Neuron (in vitro differentiated cells): ENCODE measurements around the gene UGT1A9.
"Not testable (repeated sequence)": the region's sequence is repeated elsewhere in the genome, so short reads cannot be mapped to it uniquely, and the experiment has no call there.

Experiments
- H2AFZ ChIP-seq: one replicate; pipeline ENCODE4 v1.6.1; 2013; ENCODE audit warnings: low read depth, mild to moderate bottlenecking, inconsistent platforms, low read length, moderate library complexity
- H3K27me3 ChIP-seq: one replicate; pipeline ENCODE4 v1.6.1; 2013; ENCODE audit warnings: low read length; ENCODE audit not compliant: insufficient read depth
- H3K36me3 ChIP-seq: one replicate; pipeline ENCODE4 v1.6.1; 2013; ENCODE audit warnings: low read length; ENCODE audit not compliant: insufficient read depth
- H3K4me1 ChIP-seq: one replicate; pipeline ENCODE4 v1.6.1; 2013; ENCODE audit warnings: low read length; ENCODE audit not compliant: insufficient read depth
- H3K4me3 ChIP-seq: 2 replicates; pipeline ENCODE4 v1.5.1; 2013; ENCODE audit warnings: mild to moderate bottlenecking, low read length, moderate library complexity
- H3K9me3 ChIP-seq: one replicate; pipeline ENCODE4 v1.6.1; 2013; ENCODE audit warnings: low read length

The UGT1A9 gene

DNA sequence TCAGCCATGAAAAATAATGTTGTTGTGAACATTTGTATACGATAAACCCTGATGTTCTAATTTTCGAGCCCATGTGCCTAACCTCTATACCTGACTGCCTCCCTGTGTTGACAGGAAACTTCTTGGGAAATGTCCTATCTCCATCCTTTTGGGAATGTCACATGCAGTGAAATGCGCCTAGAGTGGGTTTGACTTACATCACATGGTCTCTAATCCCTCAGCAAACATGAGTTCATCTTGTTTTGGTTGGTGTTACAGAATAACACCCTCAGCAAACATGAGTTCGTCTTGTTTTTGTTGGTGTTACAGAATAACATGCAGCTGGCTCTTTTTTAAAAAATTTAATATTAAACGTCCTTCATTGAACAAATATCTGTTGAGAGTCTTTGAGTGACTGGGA, 16.6 kb downstream of the UGT1A9 start:
- H3K4me1 ChIP-seq: no peaks in the 10 kb centered on the region

DNA sequence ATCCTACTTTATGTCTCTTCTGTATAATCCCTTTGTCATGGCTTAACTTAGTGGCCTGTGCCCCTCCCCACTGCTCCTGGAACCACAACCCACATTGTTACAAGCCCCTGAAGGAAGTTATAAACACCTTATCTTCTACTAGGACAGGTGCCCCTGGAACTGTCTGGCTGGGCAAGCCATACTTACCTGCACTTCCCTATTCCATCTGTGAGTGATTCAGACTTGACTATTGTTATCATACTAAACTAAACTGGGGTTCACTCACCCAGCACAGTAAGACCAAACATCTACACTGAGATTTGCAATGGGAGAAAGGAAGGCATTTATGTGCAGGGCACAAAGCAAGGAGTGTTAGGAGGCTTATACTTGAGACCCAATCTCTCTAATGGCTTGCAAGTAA, 17.3 kb downstream of the UGT1A9 start:
- Histone ChIP-seq H3K4me1 (no peaks in the 10 kb centered on the region), H3K9me3 (no peaks in the 10 kb centered on the region), H3K4me3 (no peak overlapping the region), H2AFZ (no peak overlapping the region), H3K27me3 (peaks cover 2% of the 10 kb centered on the region), H3K36me3 (no peaks in the 10 kb centered on the region)

More for the DNA sequence above, 16.6 kb downstream of the UGT1A9 start:
- no peak overlapping the region for H2AFZ ChIP-seq
- H3K9me3 ChIP-seq: no peaks in the 10 kb centered on the region
- peaks cover 1% of the 10 kb centered on the region for H3K27me3 ChIP-seq
- no peaks in the 10 kb centered on the region for H3K36me3 ChIP-seq
- H3K4me3 ChIP-seq: no peak overlapping the region

DNA sequence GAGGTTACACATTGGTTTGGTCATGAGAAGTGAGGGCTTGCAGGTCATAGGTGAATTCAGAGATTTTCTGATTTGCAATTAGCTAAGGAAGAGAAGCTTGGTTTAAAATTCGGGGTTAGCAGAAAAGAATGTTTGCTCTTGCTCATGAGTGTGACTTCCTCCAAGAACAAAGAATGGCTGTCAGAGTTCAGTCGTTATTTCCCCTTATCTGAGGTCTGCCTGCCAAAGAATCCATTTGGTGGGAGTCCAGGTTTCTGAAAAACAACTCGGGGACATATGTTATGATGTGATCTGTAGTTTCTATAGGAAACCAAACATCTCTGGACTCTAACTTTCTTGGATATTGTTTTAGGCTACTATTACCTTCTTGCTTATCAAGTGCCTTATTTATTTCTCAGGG, 17.8 kb downstream of the UGT1A9 start:
- no peaks in the 10 kb centered on the region for H3K9me3 ChIP-seq
- no peak overlapping the region for H2AFZ ChIP-seq
- H3K27me3 ChIP-seq: peaks cover 2% of the 10 kb centered on the region
- no peak overlapping the region for H3K4me3 ChIP-seq
- no peaks in the 10 kb centered on the region for H3K4me1 ChIP-seq
- H3K36me3 ChIP-seq: no peaks in the 10 kb centered on the region

DNA sequence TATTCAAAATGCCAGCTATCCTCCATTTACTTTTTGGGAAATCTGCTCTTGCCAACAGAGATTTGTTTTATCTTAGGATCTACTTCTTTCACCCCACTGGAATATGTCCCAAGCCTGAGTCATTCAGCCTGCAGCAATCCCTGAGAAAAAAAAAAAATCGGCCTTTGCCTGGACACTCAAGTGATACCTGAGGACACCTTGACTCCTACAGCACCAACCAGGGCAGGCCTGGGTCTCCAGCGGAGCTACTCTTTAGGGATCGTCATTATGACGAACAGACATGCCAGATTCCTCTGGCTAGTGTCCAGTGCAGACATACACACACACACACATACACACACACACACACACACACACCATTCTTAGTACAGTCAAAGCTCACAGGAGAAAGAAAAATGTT, 18.7 kb downstream of the UGT1A9 start:
- Histone ChIP-seq H3K4me1 (no peaks in the 10 kb centered on the region), H2AFZ (no peak overlapping the region), H3K9me3 (no peaks in the 10 kb centered on the region), H3K4me3 (no peak overlapping the region), H3K36me3 (no peaks in the 10 kb centered on the region), H3K27me3 (peaks cover 2% of the 10 kb centered on the region)

DNA sequence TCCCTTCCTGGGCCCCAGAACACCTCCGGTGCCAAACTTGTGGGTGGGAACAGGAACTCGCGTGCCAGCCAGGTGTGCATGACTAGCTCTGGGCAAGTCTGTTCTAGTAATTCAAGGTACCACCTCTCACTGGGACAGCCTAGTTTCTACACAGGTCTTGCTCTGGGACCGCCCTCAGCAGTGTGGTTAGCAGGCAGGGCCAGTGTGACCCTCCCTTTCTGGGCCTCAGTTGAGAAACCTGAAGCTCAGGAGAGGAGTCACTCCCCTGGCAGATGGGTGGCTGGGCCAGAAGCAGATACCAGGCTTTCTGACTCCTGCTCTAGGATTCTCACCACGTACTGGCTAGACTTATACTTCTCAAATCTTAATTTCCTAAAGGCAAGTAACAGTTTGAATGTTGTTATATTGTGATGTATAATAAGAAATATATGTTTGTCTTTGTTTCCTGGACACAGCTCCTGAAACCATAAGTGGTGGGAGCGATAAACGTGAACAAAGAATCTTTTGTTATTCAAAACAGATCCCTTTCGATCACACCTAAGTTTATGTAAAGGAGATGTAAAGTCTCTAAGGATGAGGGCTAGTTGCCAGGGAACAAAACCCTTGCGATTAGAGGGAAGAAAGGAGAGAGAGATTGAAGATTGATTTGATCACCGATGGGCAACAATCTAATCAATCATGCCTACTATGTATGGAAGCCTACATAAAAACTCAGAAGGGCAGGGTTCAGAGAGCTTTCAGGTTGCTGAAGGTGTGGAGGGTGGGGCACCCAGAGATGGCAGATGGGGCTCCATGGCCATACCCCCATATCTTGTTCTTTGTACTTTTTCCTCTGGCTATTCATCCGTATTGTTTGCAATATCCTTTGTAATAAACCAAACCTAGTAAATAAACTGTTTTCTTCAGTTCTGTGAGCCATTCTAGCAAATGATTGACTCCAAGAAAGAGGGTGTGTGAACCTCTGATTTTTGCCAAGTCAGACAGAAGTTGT, 20.0 kb downstream of the UGT1A9 start:
- Histone ChIP-seq H2AFZ (no peak overlapping the region), H3K9me3 (no peaks in the 10 kb centered on the region), H3K4me3 (no peak overlapping the region), H3K4me1 (no peaks in the 10 kb centered on the region), H3K27me3 (peaks cover 2% of the 10 kb centered on the region), H3K36me3 (no peaks in the 10 kb centered on the region)

DNA sequence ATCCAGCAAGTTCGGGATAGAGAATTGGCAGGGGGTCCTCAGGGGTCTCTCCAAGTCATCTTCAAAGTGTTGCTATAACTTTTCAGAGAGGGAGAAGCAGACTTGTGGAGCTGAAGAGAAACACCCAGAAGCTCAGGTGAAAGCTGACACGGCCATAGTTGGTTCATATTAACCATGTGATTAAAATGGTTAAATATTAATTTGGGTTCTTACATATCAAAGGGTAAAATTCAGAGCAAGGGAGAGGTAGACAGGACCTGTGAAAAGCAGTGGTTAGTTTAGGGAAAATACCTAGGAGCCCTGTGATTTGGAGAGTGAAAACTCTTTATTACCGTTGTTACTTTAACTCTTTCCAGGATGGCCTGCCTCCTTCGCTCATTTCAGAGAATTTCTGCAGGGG, 20.9 kb downstream of the UGT1A9 start, which contains the start of gene UGT1A6:
UGT1A6 (plus strand) TSS at position 243 of the 400 bp plus-strand sequence; CDS start at position 358, 115 bp downstream.
- Histone ChIP-seq H3K9me3 (no peaks in the 10 kb centered on the region), H3K27me3 (peaks cover 2% of the 10 kb centered on the region), H3K36me3 (no peaks in the 10 kb centered on the region), H2AFZ (no peak within 1 kb of the TSS), H3K4me3 (no peak within 1 kb of the TSS), H3K4me1 (no peaks in the 10 kb centered on the region)

DNA sequence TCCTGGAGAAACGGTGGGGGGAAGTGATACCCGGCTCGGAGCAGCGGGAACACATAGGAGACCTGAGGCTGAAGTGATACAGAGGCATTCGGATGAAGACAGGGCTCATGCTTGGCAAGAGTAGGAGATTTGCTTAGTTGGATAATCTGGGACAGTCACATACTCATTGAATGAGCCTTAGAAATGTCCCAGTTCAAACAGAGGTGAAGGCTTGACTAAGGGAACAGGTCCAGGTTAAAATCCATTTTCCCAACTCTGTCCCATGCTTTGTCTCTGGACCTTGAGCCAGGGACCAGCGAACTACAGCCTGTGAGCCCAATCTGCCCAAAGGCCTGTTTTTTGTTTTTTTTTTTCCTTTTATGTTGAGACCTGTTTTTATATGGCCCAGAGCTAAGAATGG, 22.3 kb downstream of the UGT1A9 start:
- H3K9me3 ChIP-seq: no peaks in the 10 kb centered on the region
- no peak overlapping the region for H2AFZ ChIP-seq
- H3K36me3 ChIP-seq: no peaks in the 10 kb centered on the region
- H3K27me3 ChIP-seq: peaks cover 2% of the 10 kb centered on the region
- H3K4me3 ChIP-seq: no peak overlapping the region
- H3K4me1 ChIP-seq: no peaks in the 10 kb centered on the region

DNA sequence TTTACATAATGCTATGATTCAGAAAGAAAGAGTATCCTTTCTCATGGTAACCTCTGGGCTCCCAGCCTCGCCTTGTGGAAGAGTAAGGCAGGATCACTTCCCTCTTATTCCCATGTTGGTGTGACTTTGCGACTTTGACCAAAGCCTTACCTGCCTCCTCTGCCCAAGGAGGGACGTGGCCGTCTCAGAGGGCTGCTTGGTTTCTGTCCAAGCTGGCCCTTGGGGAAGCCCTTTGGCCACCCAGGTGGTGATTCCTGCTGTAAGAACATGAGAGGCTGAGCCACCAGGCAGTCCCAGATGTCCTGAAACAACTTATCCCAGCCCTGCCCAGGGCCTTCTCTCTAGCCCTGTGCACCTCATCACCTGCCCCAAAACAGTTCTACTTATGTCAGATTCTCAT, 27.0 kb downstream of the UGT1A9 start:
- H3K4me3 ChIP-seq: no peak overlapping the region
- H3K4me1 ChIP-seq: peaks cover 12% of the 10 kb centered on the region
- H3K9me3 ChIP-seq: no peaks in the 10 kb centered on the region
- no peaks in the 10 kb centered on the region for H3K27me3 ChIP-seq
- H3K36me3 ChIP-seq: no peaks in the 10 kb centered on the region
- no peak overlapping the region for H2AFZ ChIP-seq

DNA sequence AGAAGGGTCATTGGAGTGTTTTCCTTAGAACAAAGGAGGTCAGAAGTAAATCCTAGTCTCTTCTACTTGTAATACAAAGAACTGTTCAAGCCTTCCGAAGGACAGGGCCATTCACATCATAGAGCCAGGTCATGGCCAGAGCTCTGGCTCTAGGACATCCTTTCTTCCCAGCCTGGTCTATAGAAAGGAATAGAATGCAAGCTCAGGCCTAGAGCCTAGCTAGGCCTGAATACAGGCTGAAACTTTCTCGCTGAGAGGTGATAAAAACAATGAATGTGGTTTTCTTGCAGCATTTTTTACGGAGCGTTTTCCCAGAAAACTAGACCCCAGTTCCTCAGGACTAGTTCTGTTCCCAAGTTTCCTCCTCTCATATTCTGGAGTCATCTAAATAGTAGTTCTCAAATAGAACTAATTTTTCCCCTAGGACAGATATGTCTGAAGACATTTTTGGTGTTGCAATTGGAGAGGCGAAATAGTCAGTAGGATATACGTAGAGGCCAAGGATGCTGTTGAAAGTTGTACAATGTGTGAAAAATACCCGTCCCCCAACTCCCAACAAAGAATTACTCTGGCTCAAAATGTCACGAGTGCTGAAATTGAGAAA, 27.8 kb downstream of the UGT1A9 start:
- Histone ChIP-seq H2AFZ (peak overlapping the region; percentile 40), H3K27me3 (no peaks in the 10 kb centered on the region), H3K4me1 (peaks cover 12% of the 10 kb centered on the region), H3K4me3 (no peak overlapping the region), H3K36me3 (no peaks in the 10 kb centered on the region), H3K9me3 (no peaks in the 10 kb centered on the region)

DNA sequence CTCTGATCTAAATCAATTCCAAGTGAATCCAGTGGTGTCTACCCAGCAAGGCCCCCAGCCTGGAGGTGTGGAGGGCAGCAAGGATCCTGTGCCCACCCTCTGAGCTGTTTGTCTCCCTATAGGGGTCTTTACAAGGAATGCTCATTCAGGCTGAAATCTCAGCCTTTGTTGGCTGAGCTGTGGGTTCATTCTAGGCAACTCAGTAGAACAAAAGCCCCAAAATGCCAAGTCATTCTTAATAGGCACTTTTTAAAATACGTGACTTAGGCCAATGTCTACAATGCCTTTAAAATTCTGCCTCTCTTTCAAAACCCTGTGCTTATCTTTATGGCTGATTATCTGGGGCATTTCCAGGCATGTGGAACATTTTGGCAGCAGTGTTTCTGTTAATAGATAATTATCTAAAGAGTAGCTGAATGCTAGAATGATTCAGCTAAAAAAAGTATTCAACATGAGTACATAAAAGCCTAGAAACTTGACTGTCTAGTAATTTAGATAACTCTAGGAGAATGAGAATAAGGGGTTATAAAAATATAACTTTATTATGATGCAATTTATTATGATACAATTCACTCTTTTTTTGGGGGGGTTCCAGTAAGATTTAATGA, 28.4 kb downstream of the UGT1A9 start:
- H3K36me3 ChIP-seq: no peaks in the 10 kb centered on the region
- no peaks in the 10 kb centered on the region for H3K9me3 ChIP-seq
- H3K4me3 ChIP-seq: no peak overlapping the region
- H2AFZ ChIP-seq: peak overlapping the region; percentile 40
- H3K4me1 ChIP-seq: peaks cover 12% of the 10 kb centered on the region
- no peaks in the 10 kb centered on the region for H3K27me3 ChIP-seq

DNA sequence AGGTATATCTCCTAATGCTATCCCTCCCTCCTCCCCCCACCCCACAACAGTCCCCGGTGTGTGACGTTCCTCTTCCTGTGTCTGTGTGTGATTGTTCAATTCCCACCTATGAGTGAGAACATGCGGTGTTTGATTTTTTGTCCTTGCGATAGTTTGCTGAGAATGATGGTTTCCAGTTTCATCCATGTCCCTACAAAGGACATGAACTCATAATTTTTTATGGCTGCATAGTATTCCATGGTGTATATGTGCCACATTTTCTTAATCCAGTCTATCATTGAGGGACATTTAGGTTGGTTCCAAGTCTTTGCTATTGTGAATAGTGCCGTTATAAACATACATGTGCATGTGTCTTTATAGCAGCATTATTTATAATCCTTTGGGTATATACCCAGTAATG, 29.1 kb downstream of the UGT1A9 start:
- H3K27me3 ChIP-seq, H3K36me3 ChIP-seq, H3K9me3 ChIP-seq, H3K4me3 ChIP-seq, H2AFZ ChIP-seq: not testable (repeated sequence)
- H3K4me1 ChIP-seq: peaks cover 12% of the 10 kb centered on the region

DNA sequence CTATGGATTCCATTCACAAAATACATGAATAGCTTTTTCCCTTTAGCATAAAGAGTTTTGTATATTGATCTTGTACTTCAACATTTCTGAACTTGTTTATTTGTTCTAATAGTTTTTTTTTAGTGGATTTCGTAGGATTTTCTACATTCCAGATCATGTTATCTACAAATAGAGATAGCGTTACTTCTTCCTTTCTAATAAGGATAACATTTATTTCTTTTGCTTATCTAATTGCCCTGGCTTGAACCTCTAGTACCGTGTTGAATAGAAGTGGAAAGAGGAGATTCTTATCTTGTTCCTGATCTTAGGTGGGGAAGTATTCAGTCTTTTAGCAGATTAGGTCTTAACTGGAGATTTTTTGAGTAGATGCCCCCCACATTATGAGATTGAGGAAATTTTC, 30.5 kb downstream of the UGT1A9 start:
- Histone ChIP-seq H3K4me3 (no peak overlapping the region), H3K9me3 (no peaks in the 10 kb centered on the region), H2AFZ (no peak overlapping the region), H3K27me3 (no peaks in the 10 kb centered on the region), H3K36me3 (no peaks in the 10 kb centered on the region), H3K4me1 (peaks cover 12% of the 10 kb centered on the region)

DNA sequence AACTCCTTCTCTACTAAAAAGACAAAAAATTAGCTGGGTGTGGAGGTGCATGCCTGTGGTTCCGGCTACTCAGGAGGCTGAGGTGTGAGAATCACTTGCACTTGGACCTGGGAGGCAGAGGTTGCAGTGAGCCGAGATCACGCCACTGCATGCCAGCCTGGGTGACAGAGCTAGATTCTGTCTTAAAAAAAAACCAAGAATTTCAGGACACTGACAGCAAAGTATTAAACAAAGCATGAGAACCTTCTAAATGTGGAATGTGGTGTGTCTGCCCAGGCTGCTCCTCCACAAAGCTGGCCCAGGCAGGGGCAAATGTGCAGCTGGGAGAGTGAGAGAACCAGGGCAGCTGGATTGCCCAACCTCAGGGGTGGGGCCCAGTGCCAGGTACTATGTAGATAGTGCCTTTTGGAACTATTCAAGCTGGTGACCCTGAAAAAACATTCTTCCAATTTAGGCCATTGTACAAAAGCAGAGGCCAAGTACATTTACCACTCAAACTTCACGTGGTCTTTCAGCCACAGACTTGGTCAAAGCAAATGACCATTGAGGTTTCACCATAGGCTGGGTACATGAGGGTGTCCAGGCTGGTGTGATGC, 34.3 kb downstream of the UGT1A9 start:
- Histone ChIP-seq H3K4me3 (no peak overlapping the region), H3K27me3 (no peaks in the 10 kb centered on the region), H2AFZ (no peak overlapping the region), H3K9me3 (no peaks in the 10 kb centered on the region), H3K36me3 (no peaks in the 10 kb centered on the region), H3K4me1 (no peaks in the 10 kb centered on the region)
